ENCODE results near the gene PTGES2. TPM values are rescaled to one million over a fixed set of nuclear protein-coding genes. Genes with fewer than 3 reads are reported as not detected.

PTGES2 gene
- polyA plus RNA-seq (2013, experiment 1 of 2; ENCODE audit: insufficient read length): 59.8 TPM
- polyA plus RNA-seq (2013, experiment 2 of 2; ENCODE audit: insufficient read length): 62.1 TPM

- DNase-seq: peak; percentile 88
These were observed at the start of gene PTGES2 for GRCh38 chr9:128127568-128127989. TSS of gene PTGES2 (minus strand) at chr9:128127729. CDS start at chr9:128127717, 12 bp downstream.

GRCh38 chr9:128175726-128176125 lies 48.2 kb upstream of the PTGES2 start:
- DNase-seq: no peak

- peak; percentile 20 for DNase-seq
These were observed 47.6 kb upstream of the PTGES2 start for GRCh38 chr9:128175102-128175563.

- DNase-seq: no peak
These were observed 46.5 kb upstream of the PTGES2 start for GRCh38 chr9:128174062-128174461.

- DNase-seq: no peak
These were observed 42.4 kb upstream of the PTGES2 start for GRCh38 chr9:128169925-128170324.

GRCh38 chr9:128169492-128169891 lies 42.0 kb upstream of the PTGES2 start:
- DNase-seq: no peak

- no peak for DNase-seq
These were observed 41.3 kb upstream of the PTGES2 start for GRCh38 chr9:128168731-128169308.

GRCh38 chr9:128167209-128167608 lies 39.7 kb upstream of the PTGES2 start:
- DNase-seq: no peak

GRCh38 chr9:128166169-128166568 lies 38.6 kb upstream of the PTGES2 start:
- DNase-seq: no peak

GRCh38 chr9:128164307-128164885 lies 36.9 kb upstream of the PTGES2 start:
- DNase-seq: no peak

GRCh38 chr9:128163523-128164306 lies 36.2 kb upstream of the PTGES2 start:
- DNase-seq: no peak

GRCh38 chr9:128163027-128163515 lies 35.5 kb upstream of the PTGES2 start:
- no peak for DNase-seq

GRCh38 chr9:128162215-128163026 lies 34.9 kb upstream of the PTGES2 start:
- DNase-seq: no peak

GRCh38 chr9:128161215-128161902 lies 33.8 kb upstream of the PTGES2 start:
- no peak for DNase-seq

GRCh38 chr9:128160603-128160987 lies 33.1 kb upstream of the PTGES2 start:
- no peak for DNase-seq

GRCh38 chr9:128159784-128160602 lies 32.5 kb upstream of the PTGES2 start, which contains the start of gene BBLN:
TSS of gene BBLN (plus strand) at chr9:128160265. CDS start at chr9:128160408, 143 bp downstream.
- DNase-seq: peak; percentile 94

- DNase-seq: no peak
These were observed 31.9 kb upstream of the PTGES2 start for GRCh38 chr9:128159522-128159783.

GRCh38 chr9:128155736-128156500 lies 28.4 kb upstream of the PTGES2 start:
- DNase-seq: no peak

GRCh38 chr9:128153947-128154695 lies 26.6 kb upstream of the PTGES2 start:
- DNase-seq: no peak

Measured in fibroblast of skin of abdomen (primary cell).